Measurements from ENCODE around the gene DGKI.

The DGKI gene

DNA sequence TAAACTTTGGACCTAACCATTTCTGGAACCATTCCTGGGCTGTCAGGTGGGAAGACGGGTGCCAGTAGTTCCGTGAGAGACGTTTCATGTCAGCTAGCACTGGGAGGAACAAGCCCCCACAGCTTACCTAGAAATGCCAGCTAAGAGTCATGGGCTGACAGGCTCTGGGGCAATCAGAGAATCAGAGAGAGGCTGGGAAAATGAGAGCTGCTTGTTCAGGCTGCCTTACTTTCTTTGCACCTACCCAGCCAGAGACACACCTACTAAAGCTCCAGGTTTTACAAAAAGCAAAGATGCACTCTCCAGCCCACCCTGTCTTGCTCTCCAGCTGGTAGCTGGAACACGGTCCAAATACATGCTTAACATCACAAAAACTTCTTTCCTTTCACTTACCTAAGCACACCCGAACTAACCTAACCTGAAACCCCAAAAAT, 503.9 kb downstream of the DGKI start:
- DNase-seq (ENCODE audit: low read depth), result no peak

DNA sequence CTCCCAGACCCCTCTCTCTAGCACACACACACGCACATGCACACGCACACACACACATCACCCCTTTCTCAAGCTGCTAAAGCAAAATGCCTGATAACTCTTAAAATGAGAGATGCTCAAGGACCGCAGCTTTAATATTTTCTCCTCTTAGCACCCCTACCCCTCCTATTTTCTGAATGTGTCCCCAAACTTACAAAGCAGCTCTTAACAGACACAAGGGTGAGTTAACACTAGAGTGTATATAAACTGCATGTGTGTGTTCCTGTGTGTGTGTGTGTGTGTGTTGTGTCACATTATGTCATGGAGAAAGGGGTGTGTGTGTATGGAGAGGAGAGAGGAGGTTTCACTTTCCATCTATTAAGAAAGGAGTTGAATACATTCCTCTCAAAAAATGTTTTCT, 504.5 kb downstream of the DGKI start:
- no peak for DNase-seq (ENCODE audit: low read depth)

DNA sequence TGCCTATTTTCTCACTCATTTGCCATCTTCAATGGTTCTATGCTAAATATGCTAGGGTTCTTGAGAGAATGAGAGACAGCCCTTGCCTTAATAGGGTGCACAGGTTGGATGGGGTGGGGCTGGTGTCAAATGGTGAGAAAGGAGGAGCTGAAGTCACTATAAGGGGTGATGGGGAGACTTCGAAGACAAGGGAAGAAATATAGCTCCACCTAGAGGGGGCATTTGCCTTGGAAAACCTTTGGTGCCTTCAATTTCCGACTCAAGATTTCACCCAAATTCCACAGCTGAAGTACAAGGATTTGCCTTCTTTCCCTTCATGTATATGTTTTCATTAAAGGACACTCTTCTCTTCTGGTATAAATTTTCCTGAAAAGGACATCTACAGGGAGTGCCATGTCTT, 508.9 kb downstream of the DGKI start:
- DNase-seq (ENCODE audit: low read depth), result no peak

GRCh38 chr7:137335814-137336213, 511.0 kb downstream of the DGKI start:
- no peak for DNase-seq (ENCODE audit: low read depth)

DNA sequence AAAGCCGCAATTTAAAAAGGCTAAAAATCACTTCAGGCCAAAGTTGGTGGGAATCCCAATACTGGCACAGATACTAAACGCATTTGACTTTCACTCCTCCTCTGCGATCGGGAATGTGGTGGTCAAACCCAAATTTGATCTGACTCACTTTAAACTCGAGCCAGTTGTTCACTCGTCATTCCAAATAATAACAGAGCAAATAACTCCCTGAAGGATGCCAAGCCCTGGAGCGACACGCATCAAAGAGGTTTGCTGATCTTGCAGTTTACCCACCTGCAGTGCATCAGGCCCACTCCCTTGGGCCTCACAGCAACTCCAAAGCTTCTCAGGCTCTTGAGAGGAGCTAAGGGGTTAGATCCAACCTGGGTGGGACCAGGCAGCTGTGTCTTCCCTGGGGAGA, 515.4 kb downstream of the DGKI start:
- peak; percentile 26 for DNase-seq (ENCODE audit: low read depth)

Data from EH (cell line).